GM12801 (cell line): ENCODE measurements around the gene PLSCR3.

Source experiments
- TF ChIP-seq, protein P1 (sequence below): IDR thresholded peaks from one replicate; pipeline ENCODE4 v1.5.1; 2011; ENCODE audit warnings: control low read depth; ENCODE audit not compliant: insufficient read length; ENCODE audit errors: extremely low read depth

The PLSCR3 gene

DNA sequence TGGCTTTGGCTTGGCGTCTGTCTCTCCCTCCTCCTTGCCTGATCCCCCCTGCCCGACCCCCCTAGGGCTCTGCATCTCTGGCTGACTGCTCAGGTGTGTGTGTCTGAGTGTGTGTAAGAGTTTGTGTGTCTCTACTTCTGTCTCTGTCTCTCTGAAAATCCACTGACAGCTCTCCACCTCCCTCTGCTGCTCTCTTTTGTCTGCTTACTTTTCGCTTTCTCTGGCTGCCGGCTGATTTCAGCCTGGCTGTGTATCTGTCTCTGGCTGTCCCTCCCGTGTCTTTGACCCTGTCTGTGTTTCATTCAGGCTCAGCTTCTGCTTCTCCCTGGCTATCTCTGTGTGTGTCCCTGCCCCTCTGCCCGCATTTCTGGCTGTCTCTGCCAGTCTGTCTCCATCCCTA lies 22.0 kb upstream of the PLSCR3 start:
- TF ChIP-seq, protein P1, sequence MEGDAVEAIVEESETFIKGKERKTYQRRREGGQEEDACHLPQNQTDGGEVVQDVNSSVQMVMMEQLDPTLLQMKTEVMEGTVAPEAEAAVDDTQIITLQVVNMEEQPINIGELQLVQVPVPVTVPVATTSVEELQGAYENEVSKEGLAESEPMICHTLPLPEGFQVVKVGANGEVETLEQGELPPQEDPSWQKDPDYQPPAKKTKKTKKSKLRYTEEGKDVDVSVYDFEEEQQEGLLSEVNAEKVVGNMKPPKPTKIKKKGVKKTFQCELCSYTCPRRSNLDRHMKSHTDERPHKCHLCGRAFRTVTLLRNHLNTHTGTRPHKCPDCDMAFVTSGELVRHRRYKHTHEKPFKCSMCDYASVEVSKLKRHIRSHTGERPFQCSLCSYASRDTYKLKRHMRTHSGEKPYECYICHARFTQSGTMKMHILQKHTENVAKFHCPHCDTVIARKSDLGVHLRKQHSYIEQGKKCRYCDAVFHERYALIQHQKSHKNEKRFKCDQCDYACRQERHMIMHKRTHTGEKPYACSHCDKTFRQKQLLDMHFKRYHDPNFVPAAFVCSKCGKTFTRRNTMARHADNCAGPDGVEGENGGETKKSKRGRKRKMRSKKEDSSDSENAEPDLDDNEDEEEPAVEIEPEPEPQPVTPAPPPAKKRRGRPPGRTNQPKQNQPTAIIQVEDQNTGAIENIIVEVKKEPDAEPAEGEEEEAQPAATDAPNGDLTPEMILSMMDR = no peak

DNA sequence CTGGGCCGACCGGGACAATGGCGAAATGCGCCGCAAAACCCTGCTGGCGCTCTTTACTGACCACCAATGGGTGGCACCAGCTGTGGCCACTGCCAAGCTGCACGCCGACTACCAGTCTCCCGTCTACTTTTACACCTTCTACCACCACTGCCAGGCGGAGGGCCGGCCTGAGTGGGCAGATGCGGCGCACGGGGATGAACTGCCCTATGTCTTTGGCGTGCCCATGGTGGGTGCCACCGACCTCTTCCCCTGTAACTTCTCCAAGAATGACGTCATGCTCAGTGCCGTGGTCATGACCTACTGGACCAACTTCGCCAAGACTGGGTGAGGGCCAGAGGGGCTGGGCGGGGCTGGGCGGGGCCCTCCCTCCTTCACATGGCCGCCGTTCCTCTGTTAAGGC lies 21.5 kb upstream of the PLSCR3 start:
- TF ChIP-seq, protein P1 = no peak

DNA sequence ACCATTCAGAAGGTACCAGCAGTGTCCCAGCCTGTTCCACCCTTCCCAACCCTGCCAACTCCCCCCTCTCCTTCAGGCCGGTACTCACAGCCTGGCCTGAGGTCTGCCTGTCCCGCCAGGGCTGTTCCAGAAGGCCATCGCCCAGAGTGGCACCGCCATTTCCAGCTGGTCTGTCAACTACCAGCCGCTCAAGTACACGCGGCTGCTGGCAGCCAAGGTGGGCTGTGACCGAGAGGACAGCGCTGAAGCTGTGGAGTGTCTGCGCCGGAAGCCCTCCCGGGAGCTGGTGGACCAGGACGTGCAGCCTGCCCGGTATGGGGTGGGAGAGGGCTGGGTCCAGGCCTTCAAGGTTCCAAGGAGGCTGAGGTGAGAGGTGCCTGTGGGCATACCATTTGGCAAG lies 20.5 kb upstream of the PLSCR3 start:
- TF ChIP-seq, protein P1 = no peak

DNA sequence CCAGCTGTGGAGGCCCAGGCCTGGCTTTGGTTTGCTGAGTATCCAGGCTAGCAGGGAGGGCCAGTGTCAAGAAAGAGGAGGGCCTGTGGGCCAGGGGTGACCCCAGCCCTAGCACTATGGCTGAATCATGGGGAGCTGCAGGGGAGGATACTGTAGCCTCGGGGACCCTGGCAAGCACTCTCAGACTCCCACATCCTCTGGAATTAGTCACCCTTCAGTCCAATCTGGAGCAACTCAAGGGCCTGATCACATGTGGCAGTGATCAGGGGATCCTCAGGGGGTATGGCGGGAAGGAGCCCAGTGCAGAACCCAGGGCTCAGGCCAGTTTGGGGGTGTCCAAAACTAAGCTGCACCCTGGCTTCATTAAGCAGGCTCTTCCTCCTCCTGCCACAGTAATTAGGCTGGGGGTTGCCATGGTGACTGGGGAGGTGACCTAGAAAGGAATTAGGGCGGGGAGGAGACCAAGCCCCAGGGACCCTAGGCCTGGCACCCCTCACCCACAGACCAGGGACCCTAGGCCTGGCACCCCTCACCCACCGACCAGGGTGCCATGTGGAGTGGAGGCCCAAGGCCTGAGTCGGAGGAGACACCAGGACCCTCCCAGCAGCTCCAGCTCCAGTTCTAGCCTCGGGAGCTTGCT lies 19.1 kb upstream of the PLSCR3 start:
- TF ChIP-seq, protein P1 = no peak

DNA sequence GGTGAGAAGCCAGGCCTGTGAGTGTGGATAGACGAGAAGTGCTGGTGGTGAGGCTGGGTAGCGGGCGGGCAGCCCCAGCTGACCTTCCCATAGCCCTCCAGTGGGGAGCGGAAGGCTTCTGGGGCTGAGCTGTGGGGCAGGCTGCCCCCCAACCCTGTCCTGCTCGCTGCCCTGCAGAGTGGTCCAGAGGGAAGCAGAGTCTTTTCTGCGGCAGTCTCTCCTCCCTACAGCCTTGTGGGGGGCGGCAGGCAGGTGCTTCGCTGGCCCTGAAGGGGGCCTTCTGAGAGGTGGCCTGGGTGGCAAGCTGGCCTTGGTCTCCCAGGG lies 17.1 kb upstream of the PLSCR3 start:
- TF ChIP-seq, protein P1 = no peak

DNA sequence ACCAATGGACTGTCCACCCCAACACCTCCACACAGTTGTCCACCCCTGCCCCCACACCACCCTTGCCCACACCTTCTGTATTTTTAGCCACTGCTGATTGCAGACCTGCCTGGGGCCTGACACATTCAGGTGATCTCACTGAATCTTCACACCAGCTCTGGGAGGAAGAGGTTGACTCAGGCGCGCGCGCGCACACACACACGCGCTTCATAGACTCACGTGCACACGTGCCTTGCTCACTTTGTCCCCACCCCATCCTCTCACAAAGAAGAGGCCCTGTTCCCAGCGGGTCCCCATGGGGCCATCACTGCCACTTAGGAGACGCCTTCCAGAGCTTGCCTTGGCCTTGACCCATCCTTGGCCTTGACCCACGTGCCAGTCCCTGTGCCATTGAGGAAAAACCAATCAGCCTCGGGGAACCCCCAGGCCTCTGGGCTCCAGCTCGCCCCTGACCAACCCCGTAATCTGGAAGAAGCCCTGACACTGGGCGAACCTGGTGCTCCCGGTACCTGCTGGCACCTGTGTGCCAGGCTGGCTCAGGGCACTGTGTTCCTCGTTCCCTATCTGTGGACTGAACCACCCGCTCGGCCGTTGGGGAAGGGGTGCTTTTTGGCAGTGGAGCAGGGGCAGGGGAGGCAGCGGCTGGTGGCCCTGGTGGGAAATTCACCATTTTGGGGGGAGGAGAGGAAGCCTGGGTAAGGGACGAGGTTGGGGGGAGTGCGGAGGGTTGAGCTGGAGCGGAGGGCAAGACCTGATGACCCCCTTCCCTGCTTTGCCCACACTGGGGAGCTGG lies 16.5 kb upstream of the PLSCR3 start:
- TF ChIP-seq, protein P1 = no peak

DNA sequence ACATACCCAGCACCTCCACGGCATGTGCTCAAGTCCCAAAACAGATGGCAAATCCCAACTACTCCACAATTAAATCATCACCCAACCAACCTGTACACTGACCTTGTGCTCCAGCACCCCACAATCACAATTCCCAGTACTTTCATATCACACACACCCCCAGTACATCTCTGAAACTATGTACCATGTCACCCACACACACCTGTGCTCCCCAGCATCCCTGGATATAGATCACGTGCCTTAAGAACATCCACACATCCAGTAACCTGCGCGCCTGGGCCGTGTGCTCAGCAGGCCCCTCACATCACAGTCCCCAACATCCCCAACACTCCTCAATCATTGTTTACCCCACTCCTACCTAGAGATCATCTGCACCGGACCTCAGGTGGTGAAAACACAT lies 15.4 kb upstream of the PLSCR3 start:
- TF ChIP-seq, protein P1 = no peak
